GM18505 (cell line): ENCODE measurements around the gene CEBPE.
"Not testable (repeated sequence)": the region's sequence is repeated elsewhere in the genome, so short reads cannot be mapped to it uniquely, and the experiment has no call there.

Experiments used
- ATAC-seq: cut with Tn5 transposase; IDR thresholded peaks from one replicate; pipeline ENCODE4 v1.9.1; 2021; ENCODE audit not compliant: unreplicated experiment
- POLR2A ChIP-seq: IDR thresholded peaks from 4 replicates; pipeline ENCODE4 v1.6.1; 2011; ENCODE audit warnings: borderline replicate concordance; ENCODE audit not compliant: insufficient read depth, insufficient read length; ENCODE audit errors: extremely low read depth

Gene CEBPE

DNA sequence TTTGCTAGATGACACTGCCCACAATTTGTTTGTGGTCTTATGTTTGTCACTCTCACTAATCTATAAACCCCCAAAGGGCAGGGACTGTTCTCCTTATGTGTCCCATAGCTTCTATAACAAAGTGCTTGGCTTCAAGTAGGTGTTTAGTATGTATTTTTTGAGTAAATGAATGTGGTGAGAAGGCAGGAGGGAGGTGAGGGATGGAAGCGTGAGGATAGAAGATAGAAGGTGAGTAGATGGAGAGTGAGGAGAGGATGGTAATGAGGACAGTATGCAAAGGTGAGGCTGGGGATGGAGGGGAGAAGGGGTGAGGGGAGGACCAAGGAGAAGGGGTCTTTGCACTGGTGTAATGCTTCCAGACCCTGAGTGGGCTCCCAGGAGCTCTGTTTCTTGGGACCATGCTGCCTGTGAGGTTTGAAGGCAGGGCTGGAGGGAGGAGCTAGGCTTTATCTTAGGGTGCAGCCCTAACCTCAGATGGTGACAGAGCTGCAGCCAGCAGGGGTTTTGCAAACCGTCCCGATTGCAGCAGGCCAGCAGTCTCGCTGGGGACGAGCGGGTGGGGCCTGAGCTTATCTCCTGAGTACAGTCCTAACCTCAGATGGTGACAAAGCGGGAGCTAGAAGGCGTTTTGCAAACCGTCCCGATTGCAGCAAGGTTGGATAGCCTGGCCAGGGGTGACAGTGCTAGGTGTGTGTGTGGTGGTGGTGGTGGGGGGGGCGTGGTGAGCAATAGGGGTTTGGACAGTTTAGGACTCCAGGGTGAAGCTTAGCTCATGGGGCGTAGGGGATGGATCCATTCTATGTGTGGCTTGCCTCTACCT lies 6.5 kb downstream of the CEBPE start:
- TF ChIP-seq POLR2A, result no peak
- ATAC-seq, result no peak

DNA sequence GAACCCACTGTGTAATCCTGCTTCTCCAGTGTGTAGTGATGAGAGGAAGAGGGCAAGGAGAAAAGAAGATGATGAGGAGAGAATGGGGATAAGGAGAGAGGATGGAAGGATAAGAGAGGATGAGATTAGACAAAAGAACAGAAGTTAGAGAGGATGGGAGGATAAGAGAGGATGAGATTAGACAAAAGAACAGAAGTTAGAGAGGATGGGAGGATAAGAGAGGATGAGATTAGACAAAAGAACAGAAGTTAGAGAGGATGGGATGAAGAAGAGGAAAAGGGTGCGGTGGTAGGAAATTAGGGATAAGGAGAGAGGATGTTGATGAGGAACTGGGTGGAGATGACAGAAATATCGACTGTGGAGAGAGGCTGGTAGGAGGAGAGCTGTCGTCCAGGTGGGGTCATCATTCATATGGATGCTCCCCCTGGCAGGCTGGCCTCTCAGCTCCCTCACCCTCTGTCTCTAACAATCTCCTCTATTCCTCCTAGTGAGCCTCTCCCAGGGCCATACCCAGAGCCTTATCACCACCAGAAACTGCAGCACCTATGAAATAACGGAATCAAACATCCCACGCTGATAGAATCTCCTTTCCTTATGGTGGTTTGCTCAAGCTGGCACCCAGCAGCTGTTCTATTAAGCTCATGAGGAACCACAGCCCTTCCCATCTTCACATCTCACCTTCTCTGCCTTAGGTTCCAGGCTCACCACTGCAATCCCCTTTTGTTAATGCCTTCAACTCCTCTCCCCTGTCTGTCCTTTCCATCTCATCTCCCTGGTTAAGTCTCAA lies 8.3 kb downstream of the CEBPE start:
- ATAC-seq, result no peak
- TF ChIP-seq POLR2A, result no peak

DNA sequence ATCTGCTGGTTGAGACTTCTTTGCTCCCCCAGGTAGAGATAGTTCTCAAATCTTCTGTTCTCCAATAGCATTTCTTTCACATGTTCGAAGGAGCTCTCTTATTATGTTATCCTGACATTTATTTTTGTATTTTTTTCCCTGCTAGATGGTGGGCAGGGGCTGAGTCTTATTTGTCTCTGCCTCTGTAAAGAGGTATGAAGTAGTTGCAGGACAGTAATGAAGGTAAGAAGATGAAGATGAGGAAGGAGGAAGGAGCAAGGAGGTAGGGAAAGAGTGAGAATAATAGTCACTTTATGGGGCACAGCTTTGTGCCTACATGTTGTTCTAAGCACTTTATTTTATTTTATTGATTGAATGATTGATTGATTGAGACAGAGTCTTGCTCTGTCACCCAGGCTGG lies 9.3 kb downstream of the CEBPE start:
- no peak for ATAC-seq
- TF ChIP-seq POLR2A, result no peak

DNA sequence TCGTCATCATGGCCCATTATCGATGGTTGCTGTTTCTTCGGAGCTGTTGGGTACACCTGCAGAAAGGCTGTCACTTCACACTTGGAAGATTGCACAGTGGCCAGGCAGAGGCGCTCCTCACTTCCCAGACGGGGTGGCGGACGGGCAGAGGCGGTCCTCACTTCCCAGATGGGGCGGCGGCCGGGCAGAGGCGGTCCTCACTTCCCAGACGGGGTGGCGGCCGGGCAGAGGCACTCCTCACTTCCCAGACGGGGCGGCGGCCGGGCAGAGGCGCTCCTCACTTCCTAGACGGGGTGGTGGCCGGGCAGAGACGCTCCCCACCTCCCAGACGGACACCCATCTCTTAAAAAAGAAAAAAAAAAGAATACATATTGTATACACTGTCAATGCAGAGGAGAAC lies 10.9 kb downstream of the CEBPE start:
- not testable (repeated sequence) for ATAC-seq

DNA sequence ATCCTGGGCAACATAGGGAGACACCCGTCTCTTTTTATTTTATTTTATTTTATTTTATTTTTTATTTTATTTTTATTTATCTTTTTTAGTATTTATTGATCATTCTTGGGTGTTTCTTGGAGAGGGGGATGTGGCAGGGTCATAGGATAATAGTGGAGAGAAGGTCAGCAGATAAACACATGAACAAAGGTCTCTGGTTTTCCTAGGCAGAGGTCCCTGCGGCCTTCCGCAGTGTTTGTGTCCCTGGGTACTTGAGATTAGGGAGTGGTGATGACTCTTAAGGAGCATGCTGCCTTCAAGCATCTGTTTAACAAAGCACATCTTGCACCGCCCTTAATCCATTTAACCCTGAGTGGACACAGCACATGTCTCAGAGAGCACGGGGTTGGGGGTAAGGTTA lies 11.4 kb downstream of the CEBPE start:
- not testable (repeated sequence) for ATAC-seq

DNA sequence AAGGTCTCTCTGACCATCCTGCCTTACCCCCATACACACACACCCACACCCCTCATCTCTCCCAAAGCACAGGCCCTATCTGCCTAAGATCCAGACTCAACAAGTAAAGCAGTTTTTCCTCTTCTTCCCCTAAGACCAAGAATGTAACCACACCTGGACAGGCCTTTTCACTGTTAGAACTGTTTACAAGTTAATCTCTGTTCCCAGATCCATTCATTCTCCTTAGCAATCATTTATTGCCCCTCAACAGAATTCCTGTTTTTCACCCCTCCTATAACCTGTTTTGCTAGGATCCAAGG lies 12.4 kb downstream of the CEBPE start:
- no peak for TF ChIP-seq POLR2A
- no peak for ATAC-seq

DNA sequence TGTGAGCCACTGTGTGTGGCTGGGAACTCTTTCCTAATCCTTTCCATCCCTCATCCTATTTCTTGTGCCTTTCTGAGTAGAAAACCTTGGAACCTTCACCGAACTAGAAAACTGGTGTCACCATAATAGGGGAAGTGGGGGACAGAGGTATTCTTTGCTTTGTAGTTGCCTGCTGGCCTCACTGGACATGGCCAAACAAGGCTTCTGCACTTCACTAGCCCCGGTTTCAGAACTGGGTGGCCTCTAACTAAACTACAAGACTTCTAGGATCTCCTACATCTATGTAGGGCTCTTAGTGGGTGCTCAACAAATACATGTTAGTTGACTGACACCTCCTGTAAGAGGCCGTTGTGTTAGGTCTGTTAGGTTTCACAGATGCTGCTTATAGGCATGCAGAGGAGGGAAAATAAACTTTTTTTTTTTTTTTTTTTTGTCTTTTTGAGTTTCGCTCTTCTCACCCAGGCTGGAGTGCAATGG lies 13.7 kb downstream of the CEBPE start:
- no peak for ATAC-seq
- no peak for TF ChIP-seq POLR2A

DNA sequence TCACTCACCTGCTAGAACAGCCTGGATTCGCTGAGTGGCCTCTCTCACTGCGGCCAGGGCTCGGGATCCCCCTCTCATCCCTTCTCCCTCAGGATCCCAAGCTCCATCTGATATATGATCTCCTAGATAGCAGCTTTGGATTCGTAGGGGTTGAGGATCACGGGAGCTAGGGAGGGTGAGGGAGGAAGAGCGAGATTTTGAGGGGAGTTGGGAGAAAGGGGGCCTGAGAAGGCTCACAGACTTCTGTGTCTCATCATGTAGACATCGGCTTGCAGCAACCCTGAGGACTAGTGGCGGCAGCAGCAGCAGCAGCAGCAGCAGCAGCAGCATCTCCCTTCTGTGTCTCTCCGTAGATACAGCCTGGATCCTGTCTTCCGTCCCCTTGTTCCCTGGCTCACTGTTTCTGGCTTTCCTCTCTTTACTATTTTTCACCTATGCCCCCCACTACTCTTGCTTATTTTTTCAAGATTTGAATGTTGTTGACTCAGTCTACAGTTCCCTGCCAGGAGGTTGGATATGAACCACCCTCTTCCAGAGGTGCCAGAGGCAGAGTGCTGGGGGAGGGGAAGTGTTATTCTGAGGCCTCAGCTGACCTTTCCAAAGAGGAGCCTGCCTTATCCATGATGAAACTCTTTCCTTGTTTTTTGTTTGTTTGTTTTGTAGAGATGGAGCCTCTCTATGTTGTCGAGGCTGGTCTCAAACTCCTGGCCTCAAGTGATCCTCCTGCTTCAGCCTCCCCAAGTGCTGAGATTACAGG lies 14.3 kb downstream of the CEBPE start, which contains the start of gene CIROP:
Gene CIROP (minus strand): TSS at position 399 of the 757 bp plus-strand sequence. CDS start 69 bp downstream, at position 330.
- ATAC-seq, result no peak
- no peak for TF ChIP-seq POLR2A

DNA sequence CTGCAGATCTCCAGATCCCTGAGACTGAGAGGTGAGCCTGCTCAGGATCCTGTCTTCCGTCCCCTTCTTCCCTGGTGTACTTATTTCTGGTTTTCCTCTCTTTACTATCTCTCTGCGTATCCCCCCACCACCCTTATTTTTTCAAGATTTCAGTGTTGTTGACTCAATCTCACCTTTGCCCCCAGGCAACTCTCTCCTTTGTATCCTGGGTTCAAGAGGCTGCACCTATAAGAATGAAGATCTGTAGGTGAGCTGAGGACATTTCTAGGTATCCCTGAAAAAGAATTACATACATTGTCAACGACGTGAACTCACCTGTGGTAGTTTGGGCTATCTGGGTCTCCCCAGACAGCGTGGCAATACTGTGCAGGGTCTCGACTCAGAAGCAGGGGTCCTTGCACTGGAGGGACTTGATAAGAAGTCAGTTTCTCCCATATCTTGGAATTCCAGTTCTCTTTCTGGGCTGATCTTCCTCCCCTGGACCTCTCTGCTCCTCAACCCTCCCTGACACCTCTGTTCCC lies 14.9 kb downstream of the CEBPE start:
- no peak for ATAC-seq

DNA sequence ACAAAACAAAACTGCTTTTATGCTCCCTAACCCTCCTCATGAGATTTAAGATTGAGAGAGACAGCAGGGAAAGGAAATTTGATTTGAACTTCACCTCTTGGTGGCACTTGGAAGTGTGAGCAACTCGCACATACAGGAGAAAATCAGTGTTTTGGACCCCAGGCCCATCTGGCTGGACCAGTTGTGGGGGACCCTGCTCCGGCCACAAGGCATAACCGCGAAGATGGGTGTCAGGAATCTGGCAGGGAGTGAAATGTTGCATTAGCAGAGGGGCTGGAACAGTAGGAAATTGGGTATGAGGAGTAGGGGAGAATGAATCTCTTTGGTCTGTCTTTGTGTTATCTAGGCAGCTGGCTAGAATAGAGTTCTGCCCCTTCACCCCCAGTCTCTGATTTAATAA lies 15.5 kb downstream of the CEBPE start:
- no peak for ATAC-seq
- no peak for TF ChIP-seq POLR2A

More for the DNA sequence above, 14.9 kb downstream of the CEBPE start:
- no peak for TF ChIP-seq POLR2A

DNA sequence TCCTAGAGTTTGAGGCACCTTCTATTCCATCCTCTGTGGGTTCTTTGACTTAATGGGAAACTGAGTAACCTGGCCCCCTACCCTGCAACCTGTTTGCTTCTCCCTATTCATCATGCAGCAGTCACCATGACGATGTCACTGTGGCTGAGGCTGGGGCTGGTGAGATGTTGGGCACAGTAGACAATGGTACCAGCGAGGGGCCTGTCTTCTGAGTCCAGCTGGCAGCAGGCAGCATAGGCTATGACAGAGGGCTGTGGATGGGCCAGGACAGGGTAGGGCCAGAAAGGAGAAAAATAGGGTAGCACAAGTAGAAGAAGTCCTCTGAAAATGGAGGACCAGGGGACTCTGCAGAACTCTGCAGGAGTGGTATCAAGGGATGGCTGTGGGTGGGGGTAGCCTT lies 16.3 kb downstream of the CEBPE start:
- TF ChIP-seq POLR2A, result no peak
- ATAC-seq, result no peak

DNA sequence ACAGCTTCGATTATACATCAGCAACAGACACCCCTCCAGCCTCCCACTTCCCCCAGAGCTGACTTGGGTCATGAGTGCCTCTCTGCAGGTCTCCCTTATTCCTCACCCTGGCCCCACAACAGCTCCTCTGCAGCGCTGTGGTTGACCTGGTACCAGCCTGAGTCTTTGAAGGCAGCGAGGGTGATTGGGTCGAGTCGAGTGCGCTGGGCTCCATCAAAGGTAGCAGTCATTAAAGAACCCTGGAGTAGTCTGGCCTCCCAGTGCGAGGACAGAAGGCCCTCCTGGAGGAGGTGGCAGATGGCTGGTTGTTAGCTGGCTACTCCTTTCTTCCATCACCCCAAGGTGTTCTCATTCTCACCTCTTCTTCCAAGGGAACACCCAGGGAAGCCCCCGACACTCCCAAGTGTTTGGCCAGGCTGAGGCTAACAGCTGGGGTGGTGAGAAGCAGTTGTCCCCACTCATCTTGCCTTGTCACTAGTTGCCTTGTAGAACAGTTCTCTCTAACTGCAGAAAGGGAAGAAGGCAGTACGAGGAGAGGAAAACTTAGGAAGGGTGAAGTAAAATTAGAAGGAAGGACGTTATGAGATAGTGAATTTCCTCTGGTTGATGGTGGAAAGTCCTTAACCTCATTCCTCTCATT lies 16.9 kb downstream of the CEBPE start:
- ATAC-seq, result no peak
- no peak for TF ChIP-seq POLR2A
